Small intestine (tissue), 16 donors: Measurements from ENCODE around the gene RBMXL2. TPM values are rescaled to one million over a fixed set of nuclear protein-coding genes. Genes with fewer than 3 reads are reported as not detected.

Experiments
- DNase-seq, 2 donors: peaks; one replicate each; pipeline versions ENCODE4 v3.0.0 to v3.0.0-alpha.2; 2013
- FAIRE-seq: peaks from 2 replicates; lab custom pipeline; 2012; peaks lifted over from hg19 to GRCh38; lab: Jason Lieb, UNC
- H3K27ac ChIP-seq, 3 donors: one replicate each; pipeline ENCODE4 v1.5.1; 2013; ENCODE audit warnings: low read length in 2 of 3, mild to moderate bottlenecking in 2 of 3, control low read depth in 1 of 3, inconsistent platforms in 1 of 3, low read depth in 1 of 3, moderate library complexity in 1 of 3
- H3K27me3 ChIP-seq, 3 donors: one replicate each; pipeline ENCODE4 v1.6.1; 2013; ENCODE audit warnings: low read length in 3 of 3, inconsistent platforms in 1 of 3; ENCODE audit not compliant: control insufficient read depth in 3 of 3, insufficient read depth in 3 of 3
- H3K36me3 ChIP-seq, 3 donors: one replicate each; pipeline ENCODE4 v1.6.1; 2013; ENCODE audit warnings: low read length in 3 of 3, inconsistent platforms in 1 of 3, low read depth in 1 of 3, mild to moderate bottlenecking in 1 of 3, moderate library complexity in 1 of 3; ENCODE audit not compliant: control insufficient read depth in 3 of 3, insufficient read depth in 2 of 3
- H3K4me1 ChIP-seq, 3 donors: one replicate each; pipeline ENCODE4 v1.6.1; 2013; ENCODE audit warnings: low read length in 2 of 3, inconsistent platforms in 1 of 3, low read depth in 1 of 3, mild to moderate bottlenecking in 1 of 3, moderate library complexity in 1 of 3; ENCODE audit not compliant: control insufficient read depth in 3 of 3, insufficient read depth in 2 of 3
- H3K4me3 ChIP-seq, 3 donors: one replicate each; pipeline ENCODE4 v1.5.1; 2013; ENCODE audit warnings: low read length in 3 of 3, control low read depth in 1 of 3, inconsistent platforms in 1 of 3, low read depth in 1 of 3, mild to moderate bottlenecking in 1 of 3, moderate library complexity in 1 of 3
- H3K9me3 ChIP-seq, 2 donors: one replicate each; pipeline ENCODE4 v1.6.1; 2013; ENCODE audit warnings: low read depth in 1 of 2, low read length in 1 of 2; ENCODE audit not compliant: control insufficient read depth in 2 of 2, insufficient read depth in 1 of 2
- WGBS, 3 donors: extraction: QIAGEN DNeasy Blood & Tissue Kit; methylation state at CpG; one replicate each; pipeline ENCODE4 v1.1.7; 2013; 5-methylcytosine and 5-hydroxymethylcytosine counted together
- long read RNA-seq, 10 donors: transcript quantifications; one replicate each; lab custom pipeline, GENCODE V29; 2026
- polyA plus RNA-seq, 4 donors: library from polyadenylated mRNA; stranded (reverse) in 3 of 4; unstranded in 1 of 4; fragments of 200-250 nt in 3 of 4; fragments of 120-200 nt in 1 of 4; gene quantifications; one replicate each; pipeline versions ENCODE4 v1.2.1 to v1.2.3, GENCODE V29; 2013
- donor health status: healthy with polysubstance abuse.
- donor health status: control.
- donor health status: control.
- donor health status: Bipolar disorder and iron deficiency.
- donor health status: healthy.

The RBMXL2 gene
- polyA plus RNA-seq = under 1 TPM in 2 of 4 donors, not detected in 2; 0.06 to 0.47 TPM
- long read RNA-seq, donor 1, partial matches to known transcripts = 0 of 1 reads
- long read RNA-seq, donor 1, other reads (novel, unspliced or antisense) = 0 of 1 reads
- long read RNA-seq, donor 2 = 0 reads
- long read RNA-seq, donor 3 = 0 reads
- long read RNA-seq, donor 4 = 0 reads
- long read RNA-seq, donor 5 = 0 reads
- long read RNA-seq, donor 6 = 0 reads
- long read RNA-seq, donor 7 = 0 reads
- long read RNA-seq, donor 8 = 0 reads
- long read RNA-seq, donor 9 = 0 reads
- long read RNA-seq, donor 10 = 0 reads

DNA sequence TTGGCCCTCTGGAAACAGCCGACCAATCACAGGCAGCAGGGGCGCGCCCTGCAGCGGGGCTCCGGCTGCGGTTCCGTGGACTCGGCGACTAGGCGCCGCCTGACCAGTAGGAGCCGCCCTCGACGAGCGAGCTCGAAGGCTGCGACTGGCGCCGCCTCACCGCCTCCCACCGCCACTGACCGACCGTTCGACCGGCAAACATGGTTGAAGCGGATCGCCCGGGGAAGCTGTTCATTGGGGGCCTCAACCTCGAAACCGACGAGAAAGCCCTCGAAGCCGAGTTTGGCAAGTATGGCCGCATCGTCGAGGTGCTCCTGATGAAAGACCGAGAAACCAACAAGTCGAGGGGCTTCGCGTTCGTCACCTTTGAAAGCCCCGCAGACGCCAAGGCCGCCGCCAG, at the start of gene RBMXL2:
Gene RBMXL2, plus strand, starts transcription at position 78 of the 400 bp plus-strand sequence. Its CDS starts 123 bp downstream, at position 201.
- WGBS, 3 donors = 65 to 83% (median 80%) methylated on average over 40 to 45 of the region's 45 CpGs
- Histone ChIP-seq H3K9me3 (peaks cover 0 to 12% of the 10 kb centered on the region in 2 donors), H3K27me3 (peaks cover 0 to 17% (median 5%) of the 10 kb centered on the region in 3 donors), H3K36me3 (no peaks in the 10 kb centered on the region), H3K4me1 (no peaks in the 10 kb centered on the region), H3K27ac (no peak within 1 kb of the TSS), H3K4me3 (no peak within 1 kb of the TSS)
- FAIRE-seq (no peak), DNase-seq (no peak)

DNA sequence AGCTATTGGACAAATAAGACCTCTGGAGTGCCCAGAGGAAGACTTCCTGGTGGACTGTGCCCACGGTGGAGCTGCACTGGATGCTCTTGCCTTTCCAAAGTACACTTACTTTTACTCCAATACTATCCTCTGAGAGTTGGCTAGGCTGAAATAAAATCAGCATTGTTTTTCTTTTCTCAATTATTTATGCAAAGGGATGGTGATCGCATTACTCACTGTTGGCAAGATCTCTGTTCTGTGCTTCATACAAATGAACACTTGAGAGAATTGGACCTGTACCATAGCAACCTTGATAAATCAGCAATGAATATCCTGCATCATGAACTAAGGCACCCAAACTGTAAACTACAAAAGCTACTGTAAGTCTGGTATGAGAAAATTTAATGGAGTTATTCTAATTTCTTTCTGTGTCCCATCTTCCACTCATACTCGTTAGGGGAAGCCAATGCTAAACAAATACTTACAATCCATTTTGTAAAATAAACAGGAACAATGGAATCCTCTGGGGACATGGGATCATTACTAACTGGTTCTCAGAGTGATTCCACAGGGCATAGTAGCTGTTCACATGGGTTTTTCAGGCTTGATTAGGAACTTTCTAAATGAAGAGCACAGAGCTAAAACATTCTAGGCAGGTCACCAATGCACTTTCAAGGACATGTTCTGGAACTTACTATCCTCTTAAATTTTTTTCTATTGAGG, 42.2 kb upstream of the RBMXL2 start:
- no peak for DNase-seq
- Histone ChIP-seq H3K36me3 (no peaks in the 10 kb centered on the region), H3K4me3 (no peak overlapping the region), H3K27ac (no peak overlapping the region), H3K4me1 (no peaks in the 10 kb centered on the region), H3K27me3 (no peaks in the 10 kb centered on the region), H3K9me3 (no peaks in the 10 kb centered on the region)
- WGBS, 3 donors = 47 to 51% (median 50%) methylated on average over 3 of the region's 3 CpGs
- no peak for FAIRE-seq

DNA sequence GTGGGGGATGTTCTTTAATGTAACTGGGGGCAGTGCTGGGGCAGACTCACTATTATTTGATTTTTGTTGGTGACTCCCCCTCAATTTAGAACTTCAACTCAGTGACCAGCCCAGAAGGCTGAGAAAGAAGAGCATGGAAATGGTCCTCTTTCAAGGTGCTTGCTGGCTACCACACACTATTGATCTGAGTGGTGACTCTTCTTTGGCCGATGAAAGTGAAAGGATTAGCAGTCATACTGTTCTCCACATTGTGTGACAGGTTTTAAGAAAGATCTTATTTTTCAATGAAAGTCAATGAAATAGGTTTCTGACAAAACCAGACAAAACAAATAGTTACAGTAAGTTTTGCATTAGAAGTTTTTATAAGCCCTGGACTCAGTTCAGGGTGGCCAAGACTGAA, 38.6 kb upstream of the RBMXL2 start:
- Histone ChIP-seq H3K27ac (no peak overlapping the region), H3K9me3 (no peaks in the 10 kb centered on the region), H3K27me3 (no peaks in the 10 kb centered on the region), H3K36me3 (no peaks in the 10 kb centered on the region), H3K4me3 (no peak overlapping the region), H3K4me1 (no peaks in the 10 kb centered on the region)
- WGBS, 3 donors = 77 to 93% (median 87%) methylated on average over 1 of the region's 1 CpG
- DNase-seq (no peak), FAIRE-seq (no peak)

- Histone ChIP-seq H3K27ac (no peak overlapping the region), H3K27me3 (no peaks in the 10 kb centered on the region)
Measured at GRCh38 chr11:7056828-7057513, 31.8 kb upstream of the RBMXL2 start.

GRCh38 chr11:7057641-7058040, 31.2 kb upstream of the RBMXL2 start:
- no peaks in the 10 kb centered on the region for H3K27me3 ChIP-seq
- no peaks in the 10 kb centered on the region for H3K9me3 ChIP-seq
- no peak for FAIRE-seq
- WGBS, 3 donors = 15 to 29% (median 21%) methylated on average over 2 of the region's 2 CpGs
- no peaks in the 10 kb centered on the region for H3K36me3 ChIP-seq
- H3K4me1 ChIP-seq = no peaks in the 10 kb centered on the region
- DNase-seq = no peak
- H3K4me3 ChIP-seq = no peak overlapping the region
- H3K27ac ChIP-seq = no peak overlapping the region

More at GRCh38 chr11:7056828-7057513, 31.8 kb upstream of the RBMXL2 start:
- FAIRE-seq = no peak
- Histone ChIP-seq H3K4me1 (no peaks in the 10 kb centered on the region), H3K4me3 (no peak overlapping the region), H3K9me3 (no peaks in the 10 kb centered on the region), H3K36me3 (no peaks in the 10 kb centered on the region)
- DNase-seq = no peak
- WGBS, 3 donors = 60 to 75% (median 68%) methylated on average over 6 of the region's 6 CpGs

DNA sequence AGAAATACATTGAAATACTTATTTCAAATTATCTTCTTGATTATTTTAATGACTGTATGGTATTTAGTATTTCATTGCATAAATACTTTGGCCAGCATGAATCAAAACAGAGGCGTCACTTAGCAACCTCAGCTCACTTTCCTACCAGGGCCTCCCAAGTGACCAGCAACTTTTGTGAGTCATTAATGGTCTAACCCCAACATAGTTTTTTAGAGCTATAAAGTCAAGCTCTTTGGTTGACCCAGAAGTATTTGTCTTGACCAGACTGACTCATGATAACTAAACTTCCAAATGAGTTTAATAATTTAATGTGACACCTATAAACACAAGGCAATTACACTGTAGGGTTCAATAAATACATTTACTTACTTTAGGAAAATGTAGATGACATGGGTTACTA, 27.9 kb upstream of the RBMXL2 start:
- no peaks in the 10 kb centered on the region for H3K9me3 ChIP-seq
- H3K4me1 ChIP-seq = no peaks in the 10 kb centered on the region
- H3K27ac ChIP-seq = no peak overlapping the region
- FAIRE-seq = no peak
- 65 to 76% (median 71%) methylated on average over 1 of the region's 1 CpG for WGBS, 3 donors
- H3K4me3 ChIP-seq = no peak overlapping the region
- peak in 1 of 2 donors; percentile 7 for DNase-seq
- no peaks in the 10 kb centered on the region for H3K36me3 ChIP-seq
- no peaks in the 10 kb centered on the region for H3K27me3 ChIP-seq

- Histone ChIP-seq H3K27me3 (no peaks in the 10 kb centered on the region), H3K4me1 (no peaks in the 10 kb centered on the region), H3K27ac (no peak overlapping the region), H3K4me3 (no peak overlapping the region), H3K9me3 (no peaks in the 10 kb centered on the region), H3K36me3 (no peaks in the 10 kb centered on the region)
- 92 to 94% (median 93%) methylated on average over 2 of the region's 2 CpGs for WGBS, 3 donors
- no peak for FAIRE-seq
- DNase-seq = no peak
Measured at GRCh38 chr11:7062534-7062933, 26.3 kb upstream of the RBMXL2 start.

- H3K27ac ChIP-seq = peak overlapping the region in 1 of 3 donors; percentile 77
- DNase-seq = peak in 1 of 2 donors; percentile 87
- FAIRE-seq = no peak
- no peak overlapping the region for H3K4me3 ChIP-seq
- no peaks in the 10 kb centered on the region for H3K36me3 ChIP-seq
- no peaks in the 10 kb centered on the region for H3K27me3 ChIP-seq
- H3K9me3 ChIP-seq = peaks cover 0 to 4% of the 10 kb centered on the region in 2 donors
- WGBS, 3 donors = 34 to 50% (median 39%) methylated on average over 4 of the region's 4 CpGs
- peaks cover 0 to 21% (median 0%) of the 10 kb centered on the region in 3 donors for H3K4me1 ChIP-seq
Measured at GRCh38 chr11:7072401-7073028, 16.3 kb upstream of the RBMXL2 start.
